ENCODE measurements around the gene CIB1. TPM values are rescaled to one million over a fixed set of nuclear protein-coding genes. Genes with fewer than 3 reads are reported as not detected.

The CIB1 gene
- total RNA-seq, 2 experiments from 2014 or later: 279 to 295 TPM

DNA sequence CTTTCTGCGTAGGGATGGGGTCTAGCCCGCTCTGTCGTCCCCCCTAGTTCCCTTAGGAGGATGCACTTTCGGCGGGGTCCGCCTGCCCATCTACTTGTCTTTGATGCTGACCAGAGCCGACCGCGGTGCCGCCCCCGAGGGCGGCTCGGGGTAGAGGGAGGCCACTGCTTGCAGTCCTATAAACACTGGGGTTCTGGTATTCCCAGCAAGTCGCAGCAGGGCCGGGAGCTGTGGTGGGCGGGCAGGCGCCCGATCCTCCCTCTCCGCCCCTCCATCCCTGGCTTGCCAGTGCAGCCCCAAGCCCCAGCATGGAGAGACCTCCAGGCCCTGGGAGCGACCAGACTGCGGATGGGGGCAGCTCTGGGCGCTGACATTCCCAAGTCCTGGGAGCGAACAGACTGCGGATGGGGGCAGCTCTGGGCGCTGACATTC is 31.8 kb downstream of the CIB1 start:
- peak overlapping the region in 1 of 2 donors; percentile 36 for H3K27ac ChIP-seq (ENCODE audit: low read depth in 1 of 2, low read length in 2 of 2)
- ATAC-seq (ENCODE audit: poor library complexity) (no peak), DNase-seq (no peak)
- H3K4me1 ChIP-seq (ENCODE audit: insufficient read depth, low read length): peaks cover 28% of the 10 kb centered on the region
- Mint-ChIP-seq H3K27me3 (no peaks in the 10 kb centered on the region), H3K4me3 (peak overlapping the region; percentile 80), H3K9me3 (no peaks in the 10 kb centered on the region), H3K36me3 (ENCODE audit: low read depth) (no peaks in the 10 kb centered on the region), H3K27ac (peak overlapping the region; percentile 74), H3K4me1 (ENCODE audit: low read depth) (peaks cover 28% of the 10 kb centered on the region)
- ChIA-PET POLR2A (interaction anchor here (0.7 to 4.4 kb wide), 11 partner anchors 10 to 102 kb away, joined by 3 to 97 read pairs (median 4); partner anchors contain the start of genes CIB1, GDPGP1 and NGRN), CTCF (interaction anchor here (1.3 kb wide), 1 partner anchor 10 kb away, joined by 4 read pairs; no protein-coding TSS in a partner anchor)
- no peaks in the 10 kb centered on the region for H3K9me3 ChIP-seq (ENCODE audit: control insufficient read depth in 1 of 2, insufficient read depth in 1 of 2, low read length in 2 of 2)
- intact Hi-C loops (cut with DNase I, micrococcal nuclease): loop anchor here in 1 of 2 experiments (1.0 kb wide), 1 partner anchor 28 kb away; no protein-coding TSS in a partner anchor
- H3K27me3 ChIP-seq (ENCODE audit: control insufficient read depth in 1 of 2, insufficient read depth in 2 of 2, low read length in 2 of 2): no peaks in the 10 kb centered on the region
- H3K36me3 ChIP-seq (ENCODE audit: insufficient read depth, low read length): peaks cover 6% of the 10 kb centered on the region
- TF ChIP-seq, protein P1, sequence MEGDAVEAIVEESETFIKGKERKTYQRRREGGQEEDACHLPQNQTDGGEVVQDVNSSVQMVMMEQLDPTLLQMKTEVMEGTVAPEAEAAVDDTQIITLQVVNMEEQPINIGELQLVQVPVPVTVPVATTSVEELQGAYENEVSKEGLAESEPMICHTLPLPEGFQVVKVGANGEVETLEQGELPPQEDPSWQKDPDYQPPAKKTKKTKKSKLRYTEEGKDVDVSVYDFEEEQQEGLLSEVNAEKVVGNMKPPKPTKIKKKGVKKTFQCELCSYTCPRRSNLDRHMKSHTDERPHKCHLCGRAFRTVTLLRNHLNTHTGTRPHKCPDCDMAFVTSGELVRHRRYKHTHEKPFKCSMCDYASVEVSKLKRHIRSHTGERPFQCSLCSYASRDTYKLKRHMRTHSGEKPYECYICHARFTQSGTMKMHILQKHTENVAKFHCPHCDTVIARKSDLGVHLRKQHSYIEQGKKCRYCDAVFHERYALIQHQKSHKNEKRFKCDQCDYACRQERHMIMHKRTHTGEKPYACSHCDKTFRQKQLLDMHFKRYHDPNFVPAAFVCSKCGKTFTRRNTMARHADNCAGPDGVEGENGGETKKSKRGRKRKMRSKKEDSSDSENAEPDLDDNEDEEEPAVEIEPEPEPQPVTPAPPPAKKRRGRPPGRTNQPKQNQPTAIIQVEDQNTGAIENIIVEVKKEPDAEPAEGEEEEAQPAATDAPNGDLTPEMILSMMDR (IDR thresholded peaks at IDR 0.05): no peak
- peak overlapping the region; percentile 78 for H3K4me3 ChIP-seq (ENCODE audit: low read length)

DNA sequence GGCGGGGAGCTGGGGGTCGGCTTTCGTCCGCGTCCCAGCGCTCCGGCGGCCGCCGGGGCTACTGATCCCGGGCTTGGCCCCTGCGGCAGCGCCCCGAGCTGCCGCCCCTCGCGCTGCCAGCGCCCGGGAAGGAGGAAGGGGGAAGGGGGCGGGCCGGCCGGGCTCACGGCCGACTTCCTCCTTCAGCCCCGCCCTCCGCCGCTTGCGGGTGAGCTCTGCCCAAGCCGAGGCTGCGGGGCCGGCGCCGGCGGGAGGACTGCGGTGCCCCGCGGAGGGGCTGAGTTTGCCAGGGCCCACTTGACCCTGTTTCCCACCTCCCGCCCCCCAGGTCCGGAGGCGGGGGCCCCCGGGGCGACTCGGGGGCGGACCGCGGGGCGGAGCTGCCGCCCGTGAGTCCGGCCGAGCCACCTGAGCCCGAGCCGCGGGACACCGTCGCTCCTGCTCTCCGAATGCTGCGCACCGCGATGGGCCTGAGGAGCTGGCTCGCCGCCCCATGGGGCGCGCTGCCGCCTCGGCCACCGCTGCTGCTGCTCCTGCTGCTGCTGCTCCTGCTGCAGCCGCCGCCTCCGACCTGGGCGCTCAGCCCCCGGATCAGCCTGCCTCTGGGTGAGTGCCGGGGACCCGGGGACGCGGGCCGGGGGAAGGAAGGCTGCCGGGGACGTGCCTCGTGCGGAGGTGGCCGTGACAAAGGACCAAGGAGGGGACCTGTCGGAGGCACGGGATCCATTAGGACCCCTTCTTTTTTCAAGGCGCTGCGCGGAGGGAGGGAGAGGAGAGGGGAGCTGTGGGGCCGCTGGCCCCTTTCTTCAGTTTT is 32.4 kb downstream of the CIB1 start, which contains the start of gene SEMA4B:
Gene SEMA4B, plus strand, starts transcription at position 201 of the 814 bp plus-strand sequence. Its CDS starts 249 bp downstream, at position 450.
- ChIA-PET POLR2A (interaction anchor here (0.6 to 4.4 kb wide), 19 partner anchors 9 to 329 kb away, joined by 3 to 97 read pairs (median 4); partner anchors contain the start of genes CIB1, GDPGP1, IDH2 and IQGAP1), CTCF (interaction anchor here (1.3 kb wide), 1 partner anchor 9 kb away, joined by 4 read pairs; no protein-coding TSS in a partner anchor)
- H3K9me3 ChIP-seq (ENCODE audit: control insufficient read depth in 1 of 2, insufficient read depth in 1 of 2, low read length in 2 of 2): no peaks in the 10 kb centered on the region
- TF ChIP-seq, protein P1 (IDR thresholded peaks at IDR 0.05): no peak
- H3K4me3 ChIP-seq (ENCODE audit: low read length): peak within 1 kb of the TSS; percentile 78
- peaks cover 28% of the 10 kb centered on the region for H3K4me1 ChIP-seq (ENCODE audit: insufficient read depth, low read length)
- DNase-seq (peak; percentile 44 to 88 (median 70)), ATAC-seq (ENCODE audit: poor library complexity) (peak; percentile 94)
- peak within 1 kb of the TSS; percentile 5 to 36 for H3K27ac ChIP-seq (ENCODE audit: low read depth in 1 of 2, low read length in 2 of 2)
- Mint-ChIP-seq H3K36me3 (ENCODE audit: low read depth) (no peaks in the 10 kb centered on the region), H3K27ac (peak within 1 kb of the TSS; percentile 74), H3K9me3 (no peaks in the 10 kb centered on the region), H3K27me3 (no peaks in the 10 kb centered on the region), H3K4me3 (peak within 1 kb of the TSS; percentile 88), H3K4me1 (ENCODE audit: low read depth) (peaks cover 28% of the 10 kb centered on the region)
- intact Hi-C loops (cut with DNase I, micrococcal nuclease): loop anchor here in 1 of 2 experiments (1.0 kb wide), 1 partner anchor 29 kb away; no protein-coding TSS in a partner anchor
- no peaks in the 10 kb centered on the region for H3K27me3 ChIP-seq (ENCODE audit: control insufficient read depth in 1 of 2, insufficient read depth in 2 of 2, low read length in 2 of 2)
- peaks cover 2% of the 10 kb centered on the region for H3K36me3 ChIP-seq (ENCODE audit: insufficient read depth, low read length)

DNA sequence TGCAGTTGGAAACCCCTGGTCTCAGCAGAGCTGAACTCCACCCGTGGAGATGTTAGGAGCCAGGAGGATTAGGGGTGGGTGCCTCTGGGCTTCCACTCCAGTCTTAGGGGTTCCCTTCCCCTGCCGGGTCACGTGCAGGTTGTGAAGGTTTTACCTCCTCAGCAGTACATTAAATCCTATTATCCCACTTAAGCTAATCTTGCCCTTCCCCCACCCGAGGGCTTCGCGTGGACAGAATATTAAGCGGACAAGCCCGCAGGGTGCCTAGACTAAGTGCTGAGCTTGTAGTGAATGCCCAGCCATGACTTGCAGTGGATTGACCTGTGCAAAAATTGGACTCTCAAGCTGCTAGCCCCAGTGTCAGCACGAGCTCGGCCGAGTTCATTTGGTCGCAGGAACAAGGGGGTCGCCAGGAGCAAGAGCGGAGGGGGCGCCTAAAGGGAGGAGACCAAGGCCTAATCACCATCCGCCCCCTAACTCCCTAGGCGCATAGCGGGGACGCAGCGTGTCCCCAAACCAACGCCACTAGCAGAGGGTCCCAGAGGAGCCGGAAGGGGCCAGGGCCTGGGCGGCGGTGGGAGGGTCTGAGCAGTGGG is 33.1 kb downstream of the CIB1 start:
- no peaks in the 10 kb centered on the region for H3K9me3 Mint-ChIP-seq
- no peaks in the 10 kb centered on the region for H3K9me3 ChIP-seq (ENCODE audit: control insufficient read depth in 1 of 2, insufficient read depth in 1 of 2, low read length in 2 of 2)
- peaks cover 28% of the 10 kb centered on the region for H3K4me1 ChIP-seq (ENCODE audit: insufficient read depth, low read length)
- intact Hi-C loops (cut with DNase I, micrococcal nuclease): loop anchor here in 1 of 2 experiments (1.0 kb wide), 1 partner anchor 30 kb away; no protein-coding TSS in a partner anchor
- TF ChIP-seq, protein P1 (IDR thresholded peaks at IDR 0.05): no peak
- H3K4me3 Mint-ChIP-seq: peak overlapping the region; percentile 88
- ChIA-PET CTCF (interaction anchor here (1.3 kb wide), 1 partner anchor 8 kb away, joined by 4 read pairs; no protein-coding TSS in a partner anchor), POLR2A (interaction anchor here (0.6 to 4.4 kb wide), 16 partner anchors 8 to 330 kb away, joined by 3 to 97 read pairs (median 4); partner anchors contain the start of genes CIB1, GDPGP1, IDH2 and IQGAP1)
- no peaks in the 10 kb centered on the region for H3K36me3 ChIP-seq (ENCODE audit: insufficient read depth, low read length)
- peak overlapping the region; percentile 73 for H3K27ac Mint-ChIP-seq
- peaks cover 28% of the 10 kb centered on the region for H3K4me1 Mint-ChIP-seq (ENCODE audit: low read depth)
- H3K27me3 ChIP-seq (ENCODE audit: control insufficient read depth in 1 of 2, insufficient read depth in 2 of 2, low read length in 2 of 2): no peaks in the 10 kb centered on the region
- DNase-seq (peak in 1 of 14 experiments; percentile 11), ATAC-seq (ENCODE audit: poor library complexity) (no peak)
- no peaks in the 10 kb centered on the region for H3K27me3 Mint-ChIP-seq
- no peaks in the 10 kb centered on the region for H3K36me3 Mint-ChIP-seq (ENCODE audit: low read depth)
- H3K27ac ChIP-seq (ENCODE audit: low read depth in 1 of 2, low read length in 2 of 2): peak overlapping the region; percentile 5 to 36
- peak overlapping the region; percentile 78 for H3K4me3 ChIP-seq (ENCODE audit: low read length)

Measured in CD4-positive, alpha-beta T cell (primary cell).